Mesenchymal stem cell (in vitro differentiated cells and primary cell): ENCODE data around the gene GALNT18.

ENCODE experiments used
- DNase-seq: peaks from one replicate; pipeline ENCODE4 v3.0.0-alpha.2; 2013
- H2AFZ ChIP-seq: one replicate; pipeline ENCODE4 v1.6.1; 2013; ENCODE audit warnings: low read depth, mild to moderate bottlenecking, control low read depth, inconsistent platforms, low read length, moderate library complexity
- H2AK5ac ChIP-seq: 2 replicates; pipeline ENCODE4 v1.6.1; 2013; ENCODE audit warnings: low read length, moderate library complexity, mild to moderate bottlenecking, inconsistent platforms; ENCODE audit not compliant: severe bottlenecking
- H2BK120ac ChIP-seq: one replicate; pipeline ENCODE4 v1.6.1; 2013; ENCODE audit warnings: low read depth, mild to moderate bottlenecking, inconsistent platforms, low read length, moderate library complexity
- H2BK12ac ChIP-seq, 2 experiments: one replicate each; pipeline ENCODE4 v1.6.1; 2013; ENCODE audit warnings: inconsistent platforms in 2 of 2, low read length in 2 of 2, mild to moderate bottlenecking in 2 of 2, moderate library complexity in 2 of 2, control low read depth in 1 of 2
- H2BK15ac ChIP-seq: one replicate; pipeline ENCODE4 v1.6.1; 2013; ENCODE audit warnings: mild to moderate bottlenecking, low read depth, inconsistent platforms; ENCODE audit not compliant: poor library complexity, severe bottlenecking
- H2BK5ac ChIP-seq: 2 replicates; pipeline ENCODE4 v1.6.1; 2013; ENCODE audit warnings: low read depth, mild to moderate bottlenecking, low read length, control low read depth, inconsistent platforms; ENCODE audit not compliant: poor library complexity, severe bottlenecking
- H3K14ac ChIP-seq, 2 experiments: one replicate each; pipeline ENCODE4 v1.6.1; 2013; ENCODE audit warnings: inconsistent platforms in 2 of 2, low read length in 2 of 2, control low read depth in 1 of 2, mild to moderate bottlenecking in 1 of 2, moderate library complexity in 1 of 2
- H3K18ac ChIP-seq, 2 experiments: one replicate each; pipeline ENCODE4 v1.6.1; 2013; ENCODE audit warnings: inconsistent platforms in 2 of 2, low read length in 2 of 2, control low read depth in 1 of 2, low read depth in 1 of 2, mild to moderate bottlenecking in 1 of 2
- H3K23ac ChIP-seq, 2 experiments: one replicate each; pipeline ENCODE4 v1.6.1; 2013; ENCODE audit warnings: inconsistent platforms in 2 of 2, low read length in 2 of 2, mild to moderate bottlenecking in 2 of 2, moderate library complexity in 2 of 2, control low read depth in 1 of 2
- H3K27ac ChIP-seq: 2 replicates; pipeline ENCODE4 v1.5.1; 2013; ENCODE audit warnings: mild to moderate bottlenecking, moderate library complexity, low read length, control low read depth, inconsistent platforms; ENCODE audit not compliant: poor library complexity, severe bottlenecking
- H3K27me3 ChIP-seq, 2 experiments: 2 replicates each; pipeline versions ENCODE4 v1.6.1 to v1.7.0; 2013; ENCODE audit warnings: low read length in 2 of 2, mild to moderate bottlenecking in 2 of 2, moderate library complexity in 2 of 2, control low read depth in 1 of 2, inconsistent platforms in 1 of 2; ENCODE audit not compliant: control insufficient read depth in 1 of 2, insufficient read depth in 1 of 2
- H3K36me3 ChIP-seq, 2 experiments: 2 replicates each; pipeline versions ENCODE4 v1.6.1 to v1.7.0; 2013; ENCODE audit warnings: low read length in 2 of 2, control low read depth in 1 of 2, inconsistent platforms in 1 of 2, low read depth in 1 of 2, mild to moderate bottlenecking in 1 of 2; ENCODE audit not compliant: insufficient read depth in 2 of 2, control insufficient read depth in 1 of 2
- H3K4ac ChIP-seq, 2 experiments: one replicate each; pipeline ENCODE4 v1.6.1; 2013; ENCODE audit warnings: inconsistent platforms in 2 of 2, low read length in 2 of 2, mild to moderate bottlenecking in 2 of 2, moderate library complexity in 2 of 2, control low read depth in 1 of 2, low read depth in 1 of 2
- H3K4me1 ChIP-seq: 2 replicates; pipeline ENCODE4 v1.6.1; 2013; ENCODE audit warnings: low read depth, low read length, control low read depth; ENCODE audit not compliant: control insufficient read depth, insufficient read depth
- H3K4me2 ChIP-seq: 2 replicates; pipeline ENCODE4 v1.6.1; 2013; ENCODE audit warnings: low read length, mild to moderate bottlenecking, inconsistent platforms; ENCODE audit not compliant: poor library complexity, severe bottlenecking
- H3K4me3 ChIP-seq, 2 experiments: 2 replicates each; pipeline versions ENCODE4 v1.5.1 to v1.7.0; 2013; ENCODE audit warnings: low read length in 2 of 2, mild to moderate bottlenecking in 2 of 2, control low read depth in 1 of 2, low read depth in 1 of 2; ENCODE audit not compliant: insufficient read depth in 1 of 2
- H3K79me1 ChIP-seq: replicated peaks from 2 replicates; pipeline ENCODE4 v1.6.1; 2013; ENCODE audit warnings: mild to moderate bottlenecking, control low read depth, low read length, inconsistent platforms; ENCODE audit not compliant: poor library complexity, severe bottlenecking
- H3K9ac ChIP-seq: 2 replicates; pipeline ENCODE4 v1.7.0; 2013; ENCODE audit warnings: mild to moderate bottlenecking, low read length, moderate library complexity
- H3K9me3 ChIP-seq: 2 replicates; pipeline ENCODE4 v1.7.0; 2013; ENCODE audit warnings: mild to moderate bottlenecking, low read length; ENCODE audit not compliant: control insufficient read depth
- H4K8ac ChIP-seq: one replicate; pipeline ENCODE4 v1.6.1; 2013; ENCODE audit warnings: inconsistent platforms, mild to moderate bottlenecking, low read length, moderate library complexity
- H4K91ac ChIP-seq: one replicate; pipeline ENCODE4 v1.6.1; 2013; ENCODE audit warnings: mild to moderate bottlenecking, low read length, inconsistent platforms
- WGBS: methylation state at CpG from one replicate; pipeline ENCODE4 v1.1.7; 2013; ENCODE audit warnings: mixed read lengths; 5-methylcytosine and 5-hydroxymethylcytosine counted together

GALNT18 gene

GRCh38 chr11:11558396-11558795, 63.4 kb downstream of the GALNT18 start:
- DNase-seq = no peak
- Histone ChIP-seq H2AFZ (no peak overlapping the region), H3K14ac (no peak overlapping the region), H3K18ac (no peak overlapping the region), H3K4me2 (no peak overlapping the region), H2BK12ac (no peak overlapping the region), H4K8ac (peak overlapping the region; percentile 27), H3K9me3 (no peaks in the 10 kb centered on the region), H3K4me3 (no peak overlapping the region), H3K4ac (no peak overlapping the region), H3K23ac (no peak overlapping the region), H3K4me1 (no peaks in the 10 kb centered on the region), H3K27ac (no peak overlapping the region), H3K9ac (no peak overlapping the region), H3K79me1 (no peaks in the 10 kb centered on the region), H2BK15ac (no peak overlapping the region), H3K27me3 (peaks cover 53 to 84% of the 10 kb centered on the region in 2 experiments), H2AK5ac (no peak overlapping the region), H4K91ac (no peak overlapping the region), H2BK120ac (no peak overlapping the region), H2BK5ac (no peak overlapping the region), H3K36me3 (no peaks in the 10 kb centered on the region)
- WGBS = 90% methylated on average over 3 of the region's 3 CpGs

DNA sequence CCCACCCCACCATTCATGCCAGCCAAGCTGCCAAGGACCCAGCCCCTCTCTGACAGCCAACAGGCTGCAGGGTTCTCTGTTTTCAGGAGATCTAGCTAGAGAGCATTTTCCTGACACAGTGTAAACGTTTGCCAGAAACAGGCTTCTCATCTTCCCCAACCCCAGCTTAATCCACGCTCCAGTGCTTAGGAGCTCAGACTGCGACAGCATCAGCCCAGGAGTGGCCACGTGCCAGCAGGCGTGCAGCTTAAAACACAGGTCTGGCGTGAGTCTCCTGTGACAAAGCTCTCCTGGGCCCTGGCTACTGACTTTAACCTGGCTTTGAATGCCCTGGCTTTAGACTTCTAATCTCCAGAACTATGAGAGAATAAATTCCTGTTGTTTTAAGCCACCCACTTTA, 66.6 kb downstream of the GALNT18 start:
- H3K27ac ChIP-seq = no peak overlapping the region

GRCh38 chr11:11553573-11553972, 68.2 kb downstream of the GALNT18 start:
- H2AK5ac ChIP-seq = no peak overlapping the region

More for the DNA sequence above, 66.6 kb downstream of the GALNT18 start:
- Histone ChIP-seq H4K91ac (no peak overlapping the region), H3K14ac (no peak overlapping the region), H3K79me1 (no peaks in the 10 kb centered on the region), H3K9me3 (no peaks in the 10 kb centered on the region), H3K4ac (no peak overlapping the region), H3K18ac (no peak overlapping the region), H2BK12ac (no peak overlapping the region), H3K36me3 (no peaks in the 10 kb centered on the region), H3K4me3 (no peak overlapping the region), H3K27me3 (peaks cover 44 to 73% of the 10 kb centered on the region in 2 experiments), H2BK5ac (no peak overlapping the region), H2BK120ac (no peak overlapping the region), H3K4me1 (no peaks in the 10 kb centered on the region), H2AK5ac (no peak overlapping the region), H2AFZ (no peak overlapping the region), H2BK15ac (no peak overlapping the region), H3K23ac (no peak overlapping the region), H3K9ac (no peak overlapping the region), H4K8ac (no peak overlapping the region), H3K4me2 (no peak overlapping the region)
- no peak for DNase-seq
- 49% methylated on average over 6 of the region's 6 CpGs for WGBS

GRCh38 chr11:11552529-11553087, 69.2 kb downstream of the GALNT18 start:
- H3K79me1 ChIP-seq = no peaks in the 10 kb centered on the region
- peaks cover 56 to 61% of the 10 kb centered on the region in 2 experiments for H3K27me3 ChIP-seq
- H3K4ac ChIP-seq = no peak overlapping the region
- no peak overlapping the region for H3K4me2 ChIP-seq
- no peak overlapping the region for H2AFZ ChIP-seq
- no peak overlapping the region for H3K27ac ChIP-seq
- no peak overlapping the region for H2BK120ac ChIP-seq
- no peak overlapping the region for H2BK15ac ChIP-seq
- H3K4me3 ChIP-seq = no peak overlapping the region
- H2AK5ac ChIP-seq = no peak overlapping the region
- H3K18ac ChIP-seq = no peak overlapping the region
- no peak for DNase-seq
- H3K9ac ChIP-seq = no peak overlapping the region
- no peaks in the 10 kb centered on the region for H3K4me1 ChIP-seq
- H4K8ac ChIP-seq = no peak overlapping the region
- H3K23ac ChIP-seq = no peak overlapping the region
- no peaks in the 10 kb centered on the region for H3K9me3 ChIP-seq
- H4K91ac ChIP-seq = no peak overlapping the region
- no peaks in the 10 kb centered on the region for H3K36me3 ChIP-seq
- H2BK12ac ChIP-seq = no peak overlapping the region
- no peak overlapping the region for H2BK5ac ChIP-seq
- H3K14ac ChIP-seq = no peak overlapping the region

More at GRCh38 chr11:11553573-11553972, 68.2 kb downstream of the GALNT18 start:
- Histone ChIP-seq H2AFZ (no peak overlapping the region), H3K4me2 (no peak overlapping the region), H3K23ac (no peak overlapping the region), H2BK120ac (no peak overlapping the region), H3K4ac (no peak overlapping the region), H2BK15ac (no peak overlapping the region), H2BK12ac (no peak overlapping the region), H2BK5ac (no peak overlapping the region), H3K9ac (no peak overlapping the region), H3K18ac (no peak overlapping the region), H3K4me1 (no peaks in the 10 kb centered on the region), H3K27me3 (peaks cover 54 to 63% of the 10 kb centered on the region in 2 experiments), H3K27ac (no peak overlapping the region), H4K91ac (no peak overlapping the region), H4K8ac (no peak overlapping the region), H3K14ac (no peak overlapping the region), H3K36me3 (no peaks in the 10 kb centered on the region), H3K79me1 (no peaks in the 10 kb centered on the region), H3K4me3 (no peak overlapping the region), H3K9me3 (no peaks in the 10 kb centered on the region)
- 94% methylated on average over 10 of the region's 10 CpGs for WGBS
- DNase-seq = no peak
